Effector CD8-positive, alpha-beta T cell (primary cell): Measurements from ENCODE around the gene KCNS3.

ENCODE experiments used
- DNase-seq: peaks from one replicate; lab custom pipeline; 2025; lab: John Stamatoyannopoulos, UW

The KCNS3 gene

GRCh38 chr2:17877811-17878280 lies 621 bp upstream of the KCNS3 start:
- no peak for DNase-seq

- DNase-seq = no peak
Observed at GRCh38 chr2:17879137-17879912, 858 bp downstream of the KCNS3 start.

- DNase-seq = no peak
Observed at GRCh38 chr2:17879913-17880274, 1.4 kb downstream of the KCNS3 start.

- no peak for DNase-seq
Observed at GRCh38 chr2:17892770-17893534, 14.5 kb downstream of the KCNS3 start.

- DNase-seq = no peak
Observed at GRCh38 chr2:17894005-17894404, 15.5 kb downstream of the KCNS3 start.

- no peak for DNase-seq
Observed at GRCh38 chr2:17894556-17894955, 16.1 kb downstream of the KCNS3 start.

- no peak for DNase-seq
Observed at GRCh38 chr2:17899871-17900270, 21.4 kb downstream of the KCNS3 start.

GRCh38 chr2:17901246-17901645 lies 22.8 kb downstream of the KCNS3 start:
- no peak for DNase-seq

- DNase-seq = no peak
Observed at GRCh38 chr2:17910980-17911379, 32.5 kb downstream of the KCNS3 start.

- DNase-seq = no peak
Observed at GRCh38 chr2:17911491-17912260, 33.2 kb downstream of the KCNS3 start.

GRCh38 chr2:17912266-17912691 lies 33.8 kb downstream of the KCNS3 start:
- DNase-seq = no peak

- no peak for DNase-seq
Observed at GRCh38 chr2:17915099-17915498, 36.6 kb downstream of the KCNS3 start.

- DNase-seq = no peak
Observed at GRCh38 chr2:17915811-17916518, 37.5 kb downstream of the KCNS3 start.

GRCh38 chr2:17916584-17916983 lies 38.1 kb downstream of the KCNS3 start:
- no peak for DNase-seq

GRCh38 chr2:17918789-17919188 lies 40.3 kb downstream of the KCNS3 start:
- no peak for DNase-seq

GRCh38 chr2:17930773-17931172 lies 52.3 kb downstream of the KCNS3 start:
- DNase-seq = no peak

- no peak for DNase-seq
Observed at GRCh38 chr2:17933256-17933655, 54.8 kb downstream of the KCNS3 start.

GRCh38 chr2:17934721-17935120 lies 56.3 kb downstream of the KCNS3 start:
- DNase-seq = no peak

- DNase-seq = no peak
Observed at GRCh38 chr2:17935242-17935885, 56.9 kb downstream of the KCNS3 start.

- no peak for DNase-seq
Observed at GRCh38 chr2:17936599-17936998, 58.1 kb downstream of the KCNS3 start.

- no peak for DNase-seq
Observed at GRCh38 chr2:17940091-17940630, 61.7 kb downstream of the KCNS3 start.
